Measurements from ENCODE around the gene NINJ1. TPM values are rescaled to one million over a fixed set of nuclear protein-coding genes. Genes with fewer than 3 reads are reported as not detected.
A peak's percentile ranks its signal among the peaks of the same experiment; 100 is the strongest.

Gene NINJ1
- total RNA-seq, 1 donor from 2014 or later: 34.7 TPM

- Mint-ChIP-seq H3K9me3 (no peaks in the 10 kb centered on the region), H3K27me3 (ENCODE audit: low read depth) (no peaks in the 10 kb centered on the region), H3K36me3 (no peaks in the 10 kb centered on the region), H3K4me3 (no peak overlapping the region), H3K27ac (no peak overlapping the region), H3K4me1 (peaks cover 13% of the 10 kb centered on the region)
- TF ChIP-seq, protein P1, sequence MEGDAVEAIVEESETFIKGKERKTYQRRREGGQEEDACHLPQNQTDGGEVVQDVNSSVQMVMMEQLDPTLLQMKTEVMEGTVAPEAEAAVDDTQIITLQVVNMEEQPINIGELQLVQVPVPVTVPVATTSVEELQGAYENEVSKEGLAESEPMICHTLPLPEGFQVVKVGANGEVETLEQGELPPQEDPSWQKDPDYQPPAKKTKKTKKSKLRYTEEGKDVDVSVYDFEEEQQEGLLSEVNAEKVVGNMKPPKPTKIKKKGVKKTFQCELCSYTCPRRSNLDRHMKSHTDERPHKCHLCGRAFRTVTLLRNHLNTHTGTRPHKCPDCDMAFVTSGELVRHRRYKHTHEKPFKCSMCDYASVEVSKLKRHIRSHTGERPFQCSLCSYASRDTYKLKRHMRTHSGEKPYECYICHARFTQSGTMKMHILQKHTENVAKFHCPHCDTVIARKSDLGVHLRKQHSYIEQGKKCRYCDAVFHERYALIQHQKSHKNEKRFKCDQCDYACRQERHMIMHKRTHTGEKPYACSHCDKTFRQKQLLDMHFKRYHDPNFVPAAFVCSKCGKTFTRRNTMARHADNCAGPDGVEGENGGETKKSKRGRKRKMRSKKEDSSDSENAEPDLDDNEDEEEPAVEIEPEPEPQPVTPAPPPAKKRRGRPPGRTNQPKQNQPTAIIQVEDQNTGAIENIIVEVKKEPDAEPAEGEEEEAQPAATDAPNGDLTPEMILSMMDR (IDR thresholded peaks at IDR 0.05; ENCODE audit: unreplicated experiment): no peak
- DNase-seq (ENCODE audit: low spot score in 2 of 2, unreplicated experiment in 2 of 2): no peak
These were observed 57.8 kb downstream of the NINJ1 start for GRCh38 chr9:93076101-93076791.

DNA sequence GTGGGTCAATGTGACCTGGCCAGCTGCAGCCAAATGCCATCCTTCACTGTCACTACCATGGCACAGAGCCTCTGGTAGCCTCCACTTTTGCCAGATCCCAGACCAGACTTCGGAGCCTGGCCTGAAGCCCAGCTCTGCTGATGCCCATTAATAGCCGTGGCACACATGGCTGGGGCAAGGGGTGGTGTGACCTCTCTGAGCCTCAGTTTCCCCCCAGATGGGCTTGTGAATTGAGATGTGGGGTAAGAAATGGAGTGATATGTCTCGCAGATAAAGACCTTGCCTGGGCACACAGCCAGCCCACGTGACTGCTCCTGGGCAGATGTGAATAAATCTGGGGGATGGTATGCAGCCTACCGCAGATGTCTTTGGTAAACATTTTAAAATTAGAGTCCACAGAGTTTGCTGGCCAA is 61.7 kb downstream of the NINJ1 start:
- no peak overlapping the region for H3K4me3 Mint-ChIP-seq
- H3K36me3 Mint-ChIP-seq: no peaks in the 10 kb centered on the region
- H3K9me3 Mint-ChIP-seq: peaks cover 8% of the 10 kb centered on the region
- H3K27me3 Mint-ChIP-seq (ENCODE audit: low read depth): no peaks in the 10 kb centered on the region
- H3K27ac Mint-ChIP-seq: peak overlapping the region; percentile 31
- H3K4me1 Mint-ChIP-seq: peaks cover 13% of the 10 kb centered on the region
- DNase-seq (ENCODE audit: low spot score in 2 of 2, unreplicated experiment in 2 of 2): peak in 1 of 2 experiments; percentile 59
- TF ChIP-seq, protein P1 (IDR thresholded peaks at IDR 0.05; ENCODE audit: unreplicated experiment): no peak

Other genes with a start within 250 kb of the NINJ1 start
- 36.3 to 41.9 TPM (median 39.5 TPM) in 3 replicates for gene FGD3, start 186.7 kb downstream of the NINJ1 start, total RNA-seq
- gene SUSD3, start 75.5 kb downstream of the NINJ1 start, total RNA-seq: 2.4 to 3.2 TPM (median 3.1 TPM) in 3 replicates
- 19.4 to 22.6 TPM (median 20.1 TPM) in 3 replicates for gene CARD19, start 38.0 kb downstream of the NINJ1 start, total RNA-seq
- 57.0 to 66.0 TPM (median 57.5 TPM) in 3 replicates for gene WNK2, start 49.9 kb upstream of the NINJ1 start, total RNA-seq

All from mesothelial cell of epicardium (in vitro differentiated cells).